HepG2 (cell line): ENCODE data around the gene GRAMD1A. TPM values are rescaled to one million over a fixed set of nuclear protein-coding genes. Genes with fewer than 3 reads are reported as not detected.

Experiments used
- GATA4 ChIP-seq: sonication (generic); IDR thresholded peaks from 2 replicates; pipeline ENCODE4 v1.6.1; 2016; ENCODE audit warnings: antibody characterized with exemption, low read depth, borderline replicate concordance
- JUN ChIP-seq: sonication (generic); formaldehyde crosslinking; IDR thresholded peaks from 2 replicates; pipeline ENCODE4 v1.4.0; 2020; ENCODE audit warnings: mild to moderate bottlenecking, missing genetic modification reagents
- RARG ChIP-seq: sonication (generic); formaldehyde crosslinking; IDR thresholded peaks from 2 replicates; pipeline ENCODE4 v1.4.0; 2020; ENCODE audit warnings: low read depth, mild to moderate bottlenecking, missing genetic modification reagents
- SOX6 ChIP-seq, 2 experiments: fragments of 450-650 bp in 1 of 2; sonication (generic) in 1 of 2; formaldehyde crosslinking in 1 of 2; IDR thresholded peaks; 2 replicates each; pipeline versions ENCODE4 v1.4.0 to v1.6.1; 2017 to 2020; ENCODE audit warnings: antibody characterized with exemption in 1 of 2, mild to moderate bottlenecking in 1 of 2, missing genetic modification reagents in 1 of 2
- ZBTB20 ChIP-seq: sonication (generic); formaldehyde crosslinking; IDR thresholded peaks from 2 replicates; pipeline ENCODE4 v1.8.1; 2023; ENCODE audit warnings: missing genetic modification reagents, low read depth, mild to moderate bottlenecking, borderline replicate concordance
- ZBTB21 ChIP-seq: sonication (generic); formaldehyde crosslinking; IDR thresholded peaks from 2 replicates; pipeline ENCODE4 v1.4.0; 2020; ENCODE audit warnings: missing genetic modification reagents
- ZFP90 ChIP-seq: sonication (generic); formaldehyde crosslinking; IDR thresholded peaks from 2 replicates; pipeline ENCODE4 v1.8.0; 2022; ENCODE audit warnings: missing genetic modification reagents, mild to moderate bottlenecking, inconsistent platforms, borderline replicate concordance
- ZMAT3 ChIP-seq: sonication (generic); formaldehyde crosslinking; conservative IDR thresholded peaks from 2 replicates; pipeline ENCODE4 v1.7.0; 2021; ENCODE audit warnings: missing genetic modification reagents
- ZNF281 ChIP-seq: sonication (generic); formaldehyde crosslinking; IDR thresholded peaks from 2 replicates; pipeline ENCODE4 v1.4.0; 2020; ENCODE audit warnings: missing genetic modification reagents, borderline replicate concordance
- ZNF326 ChIP-seq: sonication (generic); formaldehyde crosslinking; IDR thresholded peaks from 2 replicates; pipeline ENCODE4 v1.4.0; 2020; ENCODE audit warnings: missing genetic modification reagents, borderline replicate concordance
- ZNF720 ChIP-seq: sonication (generic); formaldehyde crosslinking; IDR thresholded peaks from 2 replicates; pipeline ENCODE4 v1.4.0; 2020; ENCODE audit warnings: missing genetic modification reagents
- ZNF761 ChIP-seq: sonication (generic); formaldehyde crosslinking; conservative IDR thresholded peaks from 2 replicates; pipeline ENCODE4 v1.4.0; 2020; ENCODE audit warnings: mild to moderate bottlenecking, missing genetic modification reagents
- ZNF816 ChIP-seq: sonication (generic); formaldehyde crosslinking; IDR thresholded peaks from 2 replicates; pipeline ENCODE4 v1.8.0; 2022; ENCODE audit warnings: missing genetic modification reagents, mild to moderate bottlenecking, borderline replicate concordance
- polyA plus RNA-seq, 8 experiments: library from polyadenylated mRNA; depleted of rRNA in 3 of 8; stranded (reverse) in 7 of 8; unstranded in 1 of 8; fragments of >200 nt; fragmentation: Illumina TruSeq in 4 of 8; extraction: Trizol in 4 of 8; gene quantifications; 2 replicates each; pipeline versions ENCODE4 v1.2.1 to v1.2.3, GENCODE V29; 2011 to 2016; ENCODE audit warnings: low read depth in 4 of 8, missing spikeins in 1 of 8, mixed read lengths in 1 of 8; ENCODE audit not compliant: insufficient read depth in 1 of 8
- total RNA-seq, 5 experiments: library from RNA; depleted of rRNA; stranded (reverse); fragments of >200 nt; fragmentation: Illumina TruSeq; extraction: Trizol; gene quantifications; 2 replicates each; pipeline ENCODE4 v1.2.3, GENCODE V29; 2016; ENCODE audit warnings: low read depth in 1 of 5
- TF ChIP-seq, protein P1 (sequence below): IDR thresholded peaks from 2 replicates; pipeline ENCODE4 v1.6.1; 2018; ENCODE audit warnings: missing genetic modification reagents, mild to moderate bottlenecking, missing compliant biosample characterization
- TF ChIP-seq, protein P2 (sequence below): sonication (generic); formaldehyde crosslinking; IDR thresholded peaks from 2 replicates; pipeline ENCODE4 v1.5.1; 2020; ENCODE audit warnings: missing genetic modification reagents, mild to moderate bottlenecking, borderline replicate concordance
- TF ChIP-seq, protein P3 (sequence below): sonication (generic); formaldehyde crosslinking; IDR thresholded peaks from 2 replicates; pipeline ENCODE4 v1.9.0; 2022; ENCODE audit warnings: missing genetic modification reagents, mild to moderate bottlenecking, borderline replicate concordance
- TF ChIP-seq, protein P4 (sequence below): sonication (generic); formaldehyde crosslinking; IDR thresholded peaks from 2 replicates; pipeline ENCODE4 v1.8.0; 2022; ENCODE audit warnings: low read depth, missing genetic modification reagents
- TF ChIP-seq, protein P5 (sequence below), 2 experiments: fragments of 450-650 bp in 1 of 2; sonication (generic) in 1 of 2; formaldehyde crosslinking; IDR thresholded peaks; 2 replicates each; pipeline versions ENCODE4 v1.5.0 to v1.8.0; 2020 to 2022; ENCODE audit warnings: mild to moderate bottlenecking in 1 of 2, missing genetic modification reagents in 1 of 2

GRAMD1A gene
- total and polyA plus RNA-seq, 2 of the 13 experiments (the other 11 are each of a cell fraction or from before 2014, with no cell fraction given): 14.7 to 181 TPM

- TF ChIP-seq ZNF281 (peak; percentile 26; the same call in 1 of the 2 replicates), ZBTB20 (CRISPR knock-in tag) (no peak), ZMAT3 (CRISPR knock-in tag) (peak; percentile 15; the same call in 1 of the 2 replicates), ZNF720 (CRISPR knock-in tag) (no peak), GATA4 (peak; percentile 36; the same call in 1 of the 2 replicates), SOX6 (IDR thresholded peaks at IDR 0.05) (no peak), SOX6 (CRISPR knock-in tag; IDR thresholded peaks at IDR 0.05) (peak; percentile 12), ZNF761 (CRISPR knock-in tag) (no peak), ZBTB21 (CRISPR knock-in tag) (peak; percentile 92), JUN (CRISPR knock-in tag) (no peak), RARG (no peak), ZNF816 (no peak), ZFP90 (0 out of 2 replicates have a peak, but pooled peaks have one; percentile 4), ZNF326 (no peak)
- TF ChIP-seq, protein P1, sequence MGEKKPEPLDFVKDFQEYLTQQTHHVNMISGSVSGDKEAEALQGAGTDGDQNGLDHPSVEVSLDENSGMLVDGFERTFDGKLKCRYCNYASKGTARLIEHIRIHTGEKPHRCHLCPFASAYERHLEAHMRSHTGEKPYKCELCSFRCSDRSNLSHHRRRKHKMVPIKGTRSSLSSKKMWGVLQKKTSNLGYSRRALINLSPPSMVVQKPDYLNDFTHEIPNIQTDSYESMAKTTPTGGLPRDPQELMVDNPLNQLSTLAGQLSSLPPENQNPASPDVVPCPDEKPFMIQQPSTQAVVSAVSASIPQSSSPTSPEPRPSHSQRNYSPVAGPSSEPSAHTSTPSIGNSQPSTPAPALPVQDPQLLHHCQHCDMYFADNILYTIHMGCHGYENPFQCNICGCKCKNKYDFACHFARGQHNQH (CRISPR knock-in tag): 0 out of 2 replicates have a peak, but pooled peaks have one; percentile 15
- TF ChIP-seq, protein P2, sequence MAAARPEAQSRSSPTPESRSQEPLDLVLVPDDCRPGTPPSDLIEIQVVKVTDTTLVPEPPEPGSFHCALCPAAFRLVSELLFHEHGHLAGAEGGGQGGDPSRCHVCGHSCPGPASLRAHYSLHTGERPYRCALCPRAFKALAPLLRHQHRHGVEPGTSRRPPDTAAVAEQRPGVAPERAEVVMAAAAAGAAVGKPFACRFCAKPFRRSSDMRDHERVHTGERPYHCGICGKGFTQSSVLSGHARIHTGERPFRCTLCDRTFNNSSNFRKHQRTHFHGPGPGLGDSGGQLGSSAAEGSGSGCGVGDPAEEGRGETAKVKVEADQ (CRISPR knock-in tag): no peak
- TF ChIP-seq, protein P3, sequence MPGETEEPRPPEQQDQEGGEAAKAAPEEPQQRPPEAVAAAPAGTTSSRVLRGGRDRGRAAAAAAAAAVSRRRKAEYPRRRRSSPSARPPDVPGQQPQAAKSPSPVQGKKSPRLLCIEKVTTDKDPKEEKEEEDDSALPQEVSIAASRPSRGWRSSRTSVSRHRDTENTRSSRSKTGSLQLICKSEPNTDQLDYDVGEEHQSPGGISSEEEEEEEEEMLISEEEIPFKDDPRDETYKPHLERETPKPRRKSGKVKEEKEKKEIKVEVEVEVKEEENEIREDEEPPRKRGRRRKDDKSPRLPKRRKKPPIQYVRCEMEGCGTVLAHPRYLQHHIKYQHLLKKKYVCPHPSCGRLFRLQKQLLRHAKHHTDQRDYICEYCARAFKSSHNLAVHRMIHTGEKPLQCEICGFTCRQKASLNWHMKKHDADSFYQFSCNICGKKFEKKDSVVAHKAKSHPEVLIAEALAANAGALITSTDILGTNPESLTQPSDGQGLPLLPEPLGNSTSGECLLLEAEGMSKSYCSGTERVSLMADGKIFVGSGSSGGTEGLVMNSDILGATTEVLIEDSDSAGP (CRISPR knock-in tag): peak; percentile 43; the same call in 1 of the 2 replicates
- TF ChIP-seq, protein P4, sequence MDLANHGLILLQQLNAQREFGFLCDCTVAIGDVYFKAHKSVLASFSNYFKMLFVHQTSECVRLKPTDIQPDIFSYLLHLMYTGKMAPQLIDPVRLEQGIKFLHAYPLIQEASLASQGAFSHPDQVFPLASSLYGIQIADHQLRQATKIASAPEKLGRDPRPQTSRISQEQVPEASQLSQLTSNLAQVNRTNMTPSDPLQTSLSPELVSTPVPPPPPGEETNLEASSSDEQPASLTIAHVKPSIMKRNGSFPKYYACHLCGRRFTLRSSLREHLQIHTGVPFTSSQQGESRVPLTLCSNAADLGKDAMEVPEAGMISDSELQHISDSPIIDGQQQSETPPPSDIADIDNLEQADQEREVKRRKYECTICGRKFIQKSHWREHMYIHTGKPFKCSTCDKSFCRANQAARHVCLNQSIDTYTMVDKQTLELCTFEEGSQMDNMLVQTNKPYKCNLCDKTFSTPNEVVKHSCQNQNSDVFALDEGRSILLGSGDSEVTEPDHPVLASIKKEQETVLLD (CRISPR knock-in tag): peak; percentile 65; the same call in 1 of the 2 replicates
- TF ChIP-seq, protein P5, sequence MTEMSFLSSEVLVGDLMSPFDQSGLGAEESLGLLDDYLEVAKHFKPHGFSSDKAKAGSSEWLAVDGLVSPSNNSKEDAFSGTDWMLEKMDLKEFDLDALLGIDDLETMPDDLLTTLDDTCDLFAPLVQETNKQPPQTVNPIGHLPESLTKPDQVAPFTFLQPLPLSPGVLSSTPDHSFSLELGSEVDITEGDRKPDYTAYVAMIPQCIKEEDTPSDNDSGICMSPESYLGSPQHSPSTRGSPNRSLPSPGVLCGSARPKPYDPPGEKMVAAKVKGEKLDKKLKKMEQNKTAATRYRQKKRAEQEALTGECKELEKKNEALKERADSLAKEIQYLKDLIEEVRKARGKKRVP (CRISPR knock-in tag; IDR thresholded peaks at IDR 0.05): no peak
Measured at GRCh38 chr19:34999498-35000337, at the start of gene GRAMD1A (continued).
